ACC112 (cell line): ENCODE data around the gene STXBP1.

ENCODE experiments used
- H2AFZ ChIP-seq: fragments of 200-600 bp; sonication (generic); one replicate; pipeline ENCODE4 v1.6.0; 2017; ENCODE audit warnings: antibody characterized with exemption, low read length; ENCODE audit not compliant: unreplicated experiment
- H3K27ac ChIP-seq: fragments of 200-600 bp; sonication (generic); 2 replicates; pipeline ENCODE4 v1.5.1; 2014; ENCODE audit warnings: low read depth, mild to moderate bottlenecking, antibody characterized with exemption, low read length, moderate library complexity
- H3K27me3 ChIP-seq: fragments of 200-600 bp; sonication (generic); 2 replicates; pipeline ENCODE4 v1.6.1; 2014; ENCODE audit warnings: mild to moderate bottlenecking, antibody characterized with exemption, low read length, moderate library complexity, mixed read lengths; ENCODE audit not compliant: insufficient read depth
- H3K36me3 ChIP-seq: fragments of 200-600 bp; sonication (generic); 2 replicates; pipeline ENCODE4 v1.6.1; 2016; ENCODE audit warnings: mild to moderate bottlenecking, antibody characterized with exemption, low read length, moderate library complexity, mixed read lengths; ENCODE audit not compliant: insufficient read depth
- H3K4me1 ChIP-seq: fragments of 200-600 bp; sonication (generic); one replicate; pipeline ENCODE4 v1.6.1; 2016; ENCODE audit warnings: low read length, mixed read lengths; ENCODE audit not compliant: insufficient read depth, unreplicated experiment, control insufficient read depth
- H3K4me3 ChIP-seq: fragments of 200-600 bp; sonication (generic); 2 replicates; pipeline ENCODE4 v1.5.1; 2014; ENCODE audit warnings: mild to moderate bottlenecking, low read depth, low read length
- H3K79me2 ChIP-seq: fragments of 200-600 bp; sonication (generic); one replicate; pipeline ENCODE4 v1.6.0; 2016; ENCODE audit warnings: low read length; ENCODE audit not compliant: control insufficient read depth, unreplicated experiment, insufficient read depth

Gene STXBP1

DNA sequence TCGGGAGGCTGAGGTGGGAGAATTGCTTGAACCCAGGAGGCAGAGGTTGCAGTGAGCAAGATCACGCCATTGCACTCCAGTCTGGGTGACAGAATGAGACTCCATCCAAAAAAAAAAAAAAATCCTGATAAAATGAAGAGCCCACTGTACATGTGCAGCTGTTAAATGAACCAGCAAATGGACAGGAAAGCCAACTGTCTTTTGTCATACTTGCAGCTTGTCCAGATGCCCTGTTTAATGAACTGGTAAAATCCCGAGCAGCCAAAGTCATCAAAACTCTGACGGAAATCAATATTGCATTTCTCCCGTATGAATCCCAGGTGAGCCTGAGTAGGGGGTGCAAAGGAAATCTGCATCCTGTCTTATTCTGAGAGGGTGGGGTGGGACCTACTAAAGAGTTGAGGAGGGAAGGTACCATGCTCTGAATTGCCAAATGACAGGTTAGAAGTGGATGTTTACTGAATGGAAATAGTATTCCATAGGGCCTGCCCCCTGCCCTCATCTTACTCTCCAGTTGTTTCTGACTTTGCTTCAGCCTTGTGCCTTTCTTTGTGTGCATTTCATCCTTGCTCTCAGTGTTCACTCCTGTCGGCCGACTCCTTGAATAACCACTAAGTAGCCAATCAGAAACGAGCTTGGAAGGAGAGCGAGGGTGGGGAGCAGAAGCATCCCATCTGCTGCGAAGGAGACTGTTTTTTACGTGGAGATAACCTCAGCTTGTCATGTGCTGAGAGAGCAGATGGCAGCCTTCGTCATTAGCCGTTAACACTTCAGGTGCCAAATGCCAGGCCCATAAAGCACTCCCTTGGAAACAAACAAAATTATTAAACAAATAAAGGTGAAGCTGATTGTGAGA lies 49.0 kb downstream of the STXBP1 start:
- Histone ChIP-seq H3K27ac (no peak overlapping the region), H3K79me2 (no peaks in the 10 kb centered on the region), H3K36me3 (peaks cover 3% of the 10 kb centered on the region; the same call in 1 of the 2 replicates), H2AFZ (no peak overlapping the region), H3K27me3 (no peaks in the 10 kb centered on the region), H3K4me3 (no peak overlapping the region), H3K4me1 (no peaks in the 10 kb centered on the region)

DNA sequence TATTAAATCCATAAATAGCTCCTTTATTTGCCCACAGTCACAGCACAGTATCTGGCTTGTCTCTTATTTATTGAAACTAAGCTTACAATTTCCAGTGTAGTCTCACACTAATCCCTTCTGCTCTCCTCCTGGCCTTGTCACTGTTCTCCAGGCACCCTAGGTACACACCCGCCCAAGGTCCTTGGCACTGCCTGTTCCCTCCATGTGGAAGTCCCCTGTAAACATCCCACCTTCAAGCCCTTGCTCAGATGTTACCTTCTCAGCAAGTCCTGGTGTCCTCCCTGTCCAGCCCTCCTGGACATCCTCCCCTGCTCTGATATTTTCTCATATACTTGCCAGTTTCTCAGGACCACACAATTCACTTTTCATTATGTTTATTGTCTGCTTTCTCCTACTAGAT lies 50.5 kb downstream of the STXBP1 start:
- no peaks in the 10 kb centered on the region for H3K4me1 ChIP-seq
- no peaks in the 10 kb centered on the region for H3K79me2 ChIP-seq
- H3K4me3 ChIP-seq: no peak overlapping the region
- no peak overlapping the region for H3K27ac ChIP-seq
- H3K27me3 ChIP-seq: no peaks in the 10 kb centered on the region
- peaks cover 3% of the 10 kb centered on the region; the same call in 1 of the 2 replicates for H3K36me3 ChIP-seq
- no peak overlapping the region for H2AFZ ChIP-seq

DNA sequence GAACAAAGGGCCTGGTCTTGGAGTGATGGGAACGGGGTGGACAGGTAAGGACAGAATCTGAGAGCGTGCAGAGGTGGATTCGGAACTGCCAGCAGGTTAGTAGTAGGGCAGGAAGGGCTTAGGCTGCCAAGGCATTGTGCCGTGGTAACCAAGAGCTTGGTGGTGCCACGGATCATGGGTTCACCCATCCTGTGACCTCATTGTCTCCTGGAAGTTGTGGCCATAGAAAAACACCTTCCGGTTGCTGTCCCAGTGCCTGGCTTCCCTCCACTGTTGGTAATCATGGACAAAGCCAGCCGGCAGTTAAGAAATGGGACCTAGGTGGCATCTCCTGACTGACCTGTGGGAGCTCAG lies 52.2 kb downstream of the STXBP1 start:
- peaks cover 3% of the 10 kb centered on the region; the same call in 1 of the 2 replicates for H3K36me3 ChIP-seq
- no peak overlapping the region for H3K4me3 ChIP-seq
- H3K27ac ChIP-seq: no peak overlapping the region
- H2AFZ ChIP-seq: no peak overlapping the region
- H3K27me3 ChIP-seq: no peaks in the 10 kb centered on the region
- no peaks in the 10 kb centered on the region for H3K79me2 ChIP-seq
- H3K4me1 ChIP-seq: no peaks in the 10 kb centered on the region

DNA sequence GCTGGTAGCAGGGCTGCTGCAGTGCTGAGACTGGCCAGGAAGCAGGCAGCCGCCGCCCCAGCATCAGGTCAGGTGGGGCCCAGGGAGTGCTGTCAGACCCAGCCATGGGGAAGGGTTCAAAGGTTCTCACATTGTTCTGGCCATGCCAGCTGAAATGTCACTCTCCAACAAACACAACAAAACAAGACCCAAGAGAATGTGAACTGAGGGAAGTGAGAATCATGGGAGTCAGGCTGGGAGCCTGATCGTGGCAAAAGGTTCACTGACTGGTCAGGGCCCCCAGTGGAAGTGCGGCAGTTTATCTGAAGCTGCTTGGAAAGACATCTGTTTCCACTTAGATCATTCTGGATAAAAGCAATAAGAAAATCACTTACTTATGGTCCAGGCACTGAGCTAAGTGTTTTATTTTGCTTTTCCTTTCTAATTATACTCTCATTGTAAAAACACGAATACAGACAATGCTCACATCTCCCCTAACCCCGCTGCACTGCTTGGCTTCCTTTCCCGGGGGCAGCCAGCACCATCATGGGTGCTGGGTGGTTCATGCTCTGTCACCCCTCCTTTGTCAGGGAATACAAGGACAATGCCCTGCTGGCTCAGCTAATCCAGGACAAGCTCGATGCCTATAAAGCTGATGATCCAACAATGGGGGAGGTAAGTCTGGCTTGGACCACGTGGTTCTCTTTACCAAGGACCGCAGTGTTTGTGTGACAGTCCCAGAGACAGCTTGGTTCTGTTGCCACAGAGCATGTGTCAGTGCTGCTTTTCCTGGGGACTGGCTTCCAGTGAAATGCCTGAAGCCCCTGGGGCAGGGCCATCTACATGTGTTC lies 52.8 kb downstream of the STXBP1 start:
- peaks cover 3% of the 10 kb centered on the region; the same call in 1 of the 2 replicates for H3K36me3 ChIP-seq
- H3K79me2 ChIP-seq: no peaks in the 10 kb centered on the region
- no peak overlapping the region for H3K27ac ChIP-seq
- H3K4me1 ChIP-seq: no peaks in the 10 kb centered on the region
- no peak overlapping the region for H3K4me3 ChIP-seq
- no peaks in the 10 kb centered on the region for H3K27me3 ChIP-seq
- no peak overlapping the region for H2AFZ ChIP-seq

DNA sequence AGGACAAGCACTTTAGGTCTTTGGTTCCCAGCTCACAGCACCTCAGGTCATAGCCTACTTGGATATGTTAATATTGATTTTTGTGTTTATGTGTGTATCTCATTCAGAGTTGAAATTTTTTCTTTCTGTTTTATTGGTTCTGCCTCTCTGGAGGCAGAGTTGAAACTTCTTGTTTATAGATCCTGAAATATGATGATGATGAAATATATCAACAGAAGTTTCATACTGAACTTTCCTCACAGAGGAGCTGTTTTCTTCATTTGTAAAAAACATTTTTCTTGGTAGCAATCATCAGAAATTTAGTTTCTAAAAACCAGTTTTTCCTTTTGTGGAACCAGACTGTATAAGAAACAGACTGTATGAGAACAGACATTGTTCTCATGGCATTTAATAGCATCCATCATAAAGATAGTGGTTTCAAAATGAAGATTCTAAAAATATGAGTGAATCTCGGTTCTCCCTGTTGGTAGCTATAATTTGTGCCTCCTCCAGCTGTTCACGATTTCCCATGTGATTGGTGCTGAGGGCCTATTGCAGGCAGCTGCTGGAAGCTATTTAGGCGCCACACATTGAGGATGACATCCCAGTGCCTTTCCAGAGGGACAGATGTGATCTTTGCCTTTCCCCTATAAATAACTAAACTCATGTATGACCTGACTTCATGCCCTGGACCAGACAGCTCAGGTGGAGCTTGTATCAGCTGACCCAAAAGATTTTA lies 55.2 kb downstream of the STXBP1 start:
- Histone ChIP-seq H3K27ac (no peak overlapping the region), H3K4me1 (no peaks in the 10 kb centered on the region), H3K27me3 (no peaks in the 10 kb centered on the region), H3K79me2 (no peaks in the 10 kb centered on the region), H2AFZ (no peak overlapping the region), H3K4me3 (no peak overlapping the region), H3K36me3 (peaks cover 5% of the 10 kb centered on the region; the same call in 1 of the 2 replicates)

DNA sequence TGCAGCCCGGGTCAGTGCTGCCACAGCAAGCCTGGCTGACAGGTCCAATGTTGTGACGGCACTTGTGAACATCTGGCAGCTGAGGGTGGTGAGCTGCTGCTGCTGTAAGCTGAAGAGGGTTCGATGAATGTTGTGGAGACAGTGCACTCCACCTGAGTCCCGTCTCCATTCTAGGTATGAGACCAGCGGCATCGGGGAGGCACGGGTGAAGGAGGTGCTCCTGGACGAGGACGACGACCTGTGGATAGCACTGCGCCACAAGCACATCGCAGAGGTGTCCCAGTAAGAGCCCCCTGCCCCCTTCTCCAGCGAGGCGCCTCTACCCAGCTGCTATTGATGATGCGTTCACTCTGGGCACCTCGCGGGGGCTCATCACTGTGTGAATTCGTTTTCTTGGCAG lies 55.8 kb downstream of the STXBP1 start:
- Histone ChIP-seq H3K36me3 (peaks cover 3% of the 10 kb centered on the region; the same call in 1 of the 2 replicates), H3K27ac (no peak overlapping the region), H2AFZ (no peak overlapping the region), H3K4me3 (no peak overlapping the region), H3K79me2 (no peaks in the 10 kb centered on the region), H3K27me3 (no peaks in the 10 kb centered on the region), H3K4me1 (no peaks in the 10 kb centered on the region)

DNA sequence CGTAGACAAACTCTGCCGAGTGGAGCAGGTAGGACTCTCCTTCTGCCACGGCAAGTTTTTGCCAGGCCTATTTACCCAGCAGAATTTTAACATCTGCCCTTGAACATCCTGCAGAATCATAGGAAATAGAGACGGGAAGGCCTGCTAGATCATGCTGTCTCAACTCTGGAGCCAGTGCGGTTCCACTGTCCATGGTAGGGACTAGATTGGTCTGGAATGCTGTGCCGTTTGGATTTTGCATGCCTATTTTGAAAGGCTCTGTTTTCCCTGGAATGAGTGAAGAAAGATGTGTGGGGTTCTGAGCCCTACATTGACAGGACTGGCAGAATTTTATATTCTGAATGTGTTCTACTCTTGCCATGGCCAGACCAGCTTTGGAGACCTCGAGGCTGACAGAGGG lies 61.2 kb downstream of the STXBP1 start:
- Histone ChIP-seq H3K4me1 (no peaks in the 10 kb centered on the region), H3K79me2 (no peaks in the 10 kb centered on the region), H3K27ac (no peak overlapping the region), H3K36me3 (peaks cover 12% of the 10 kb centered on the region), H3K4me3 (no peak overlapping the region), H3K27me3 (no peaks in the 10 kb centered on the region), H2AFZ (no peak overlapping the region)

DNA sequence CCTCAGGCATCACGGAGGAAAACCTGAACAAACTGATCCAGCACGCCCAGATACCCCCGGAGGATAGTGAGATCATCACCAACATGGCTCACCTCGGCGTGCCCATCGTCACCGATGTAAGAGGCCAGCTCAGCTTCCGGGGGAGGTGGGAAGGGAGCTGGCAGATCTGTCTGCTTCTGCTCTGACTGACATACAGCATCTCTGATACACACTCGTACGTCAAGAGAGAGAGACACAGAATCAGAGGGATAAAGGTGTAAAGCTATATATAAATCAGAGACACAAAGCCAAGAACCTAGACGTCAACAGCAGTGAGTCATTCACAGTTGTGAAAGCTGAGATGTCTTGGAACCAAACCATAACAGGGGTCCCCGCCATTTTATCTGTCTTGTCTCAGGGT lies 64.6 kb downstream of the STXBP1 start:
- Histone ChIP-seq H3K27ac (no peak overlapping the region), H3K79me2 (no peaks in the 10 kb centered on the region), H3K4me1 (no peaks in the 10 kb centered on the region), H2AFZ (no peak overlapping the region), H3K4me3 (no peak overlapping the region), H3K36me3 (peaks cover 13% of the 10 kb centered on the region), H3K27me3 (no peaks in the 10 kb centered on the region)

DNA sequence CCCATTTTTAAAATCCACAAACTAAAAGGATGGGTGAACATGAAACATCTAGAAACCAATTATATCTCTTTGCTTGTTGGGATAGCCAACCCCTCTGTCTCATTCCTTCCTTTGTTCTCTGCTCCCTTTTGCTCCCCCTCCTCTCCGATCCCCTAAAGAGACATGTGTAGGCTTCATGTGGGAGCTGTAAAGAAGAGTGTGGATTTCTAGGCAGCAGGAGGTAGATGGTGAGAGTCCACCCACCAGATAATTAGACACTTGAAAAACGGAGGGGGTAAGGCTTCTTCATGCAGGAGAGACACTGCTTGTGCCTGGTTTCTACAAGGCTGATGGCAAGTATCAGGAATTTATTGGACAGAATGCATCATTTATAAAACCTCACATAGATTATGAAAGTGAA lies 67.4 kb downstream of the STXBP1 start:
- H3K27me3 ChIP-seq: no peaks in the 10 kb centered on the region
- H3K27ac ChIP-seq: no peak overlapping the region
- peaks cover 6% of the 10 kb centered on the region for H3K4me1 ChIP-seq
- H3K4me3 ChIP-seq: no peak overlapping the region
- H2AFZ ChIP-seq: no peak overlapping the region
- no peaks in the 10 kb centered on the region for H3K79me2 ChIP-seq
- H3K36me3 ChIP-seq: peaks cover 14% of the 10 kb centered on the region; the same call in 1 of the 2 replicates

DNA sequence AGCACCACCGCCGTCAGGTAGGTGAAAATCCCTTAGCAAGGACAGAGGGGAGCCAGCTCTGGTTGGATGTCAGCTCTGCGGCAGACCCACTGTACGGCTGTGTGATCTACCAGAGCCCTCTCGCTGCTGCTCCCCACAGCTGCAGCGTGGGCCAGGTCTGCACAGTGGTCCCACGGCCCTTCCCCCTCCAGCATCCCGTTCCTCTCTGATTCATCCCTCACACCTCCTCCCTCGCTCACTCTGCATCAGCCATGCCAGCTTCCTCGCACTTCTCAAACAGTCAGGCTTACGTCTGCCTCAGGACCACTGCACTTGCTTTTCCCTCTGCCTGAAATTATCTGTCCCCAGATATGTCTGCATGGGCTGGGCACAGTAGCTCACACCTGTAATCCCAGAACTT lies 68.1 kb downstream of the STXBP1 start:
- peaks cover 14% of the 10 kb centered on the region; the same call in 1 of the 2 replicates for H3K36me3 ChIP-seq

More for the DNA sequence above, 68.1 kb downstream of the STXBP1 start:
- H3K79me2 ChIP-seq: no peaks in the 10 kb centered on the region
- peaks cover 10% of the 10 kb centered on the region for H3K4me1 ChIP-seq
- H3K27ac ChIP-seq: no peak overlapping the region
- no peak overlapping the region for H2AFZ ChIP-seq
- H3K27me3 ChIP-seq: no peaks in the 10 kb centered on the region
- H3K4me3 ChIP-seq: no peak overlapping the region
